HepG2 (cell line): Measurements from ENCODE around the gene SDR42E2. TPM values are rescaled to one million over a fixed set of nuclear protein-coding genes. Genes with fewer than 3 reads are reported as not detected.

ENCODE experiments used
- ADNP ChIP-seq: sonication (generic); formaldehyde crosslinking; IDR thresholded peaks from 2 replicates; pipeline ENCODE4 v1.4.0; 2020; ENCODE audit warnings: missing genetic modification reagents
- EEA1 ChIP-seq: sonication (generic); formaldehyde crosslinking; IDR thresholded peaks from 2 replicates; pipeline ENCODE4 v1.5.1; 2020; ENCODE audit warnings: mild to moderate bottlenecking, missing genetic modification reagents, borderline replicate concordance
- KDM6A ChIP-seq: IDR thresholded peaks from 2 replicates; pipeline ENCODE4 v1.6.1; 2016; ENCODE audit warnings: low read depth
- KLF13 ChIP-seq: sonication (generic); formaldehyde crosslinking; IDR thresholded peaks from 2 replicates; pipeline ENCODE4 v1.4.0; 2020; ENCODE audit warnings: mild to moderate bottlenecking, missing genetic modification reagents
- MEF2D ChIP-seq: sonication (generic); formaldehyde crosslinking; IDR thresholded peaks from 2 replicates; pipeline ENCODE4 v1.5.1; 2020; ENCODE audit warnings: mild to moderate bottlenecking, missing genetic modification reagents
- MTA1 ChIP-seq: sonication (generic); formaldehyde crosslinking; IDR thresholded peaks from 2 replicates; pipeline ENCODE4 v1.4.0; 2020; ENCODE audit warnings: missing genetic modification reagents, mild to moderate bottlenecking, borderline replicate concordance
- RARA ChIP-seq: IDR thresholded peaks from 2 replicates; pipeline ENCODE4 v1.6.1; 2016; ENCODE audit warnings: missing genetic modification reagents, missing compliant biosample characterization
- RELA ChIP-seq: sonication (generic); formaldehyde crosslinking; IDR thresholded peaks from 2 replicates; pipeline ENCODE4 v1.4.0; 2020; ENCODE audit warnings: missing genetic modification reagents
- SRF ChIP-seq: IDR thresholded peaks from 2 replicates; pipeline ENCODE4 v1.6.1; 2011; ENCODE audit warnings: mild to moderate bottlenecking, low read depth, low read length, moderate library complexity
- ZFY ChIP-seq: sonication (generic); formaldehyde crosslinking; IDR thresholded peaks from 2 replicates; pipeline ENCODE4 v1.4.0; 2020; ENCODE audit warnings: missing genetic modification reagents
- ZMYM3 ChIP-seq: sonication (generic); formaldehyde crosslinking; IDR thresholded peaks from 2 replicates; pipeline ENCODE4 v1.5.1; 2020; ENCODE audit warnings: mild to moderate bottlenecking, missing genetic modification reagents
- ZNF510 ChIP-seq: sonication (generic); formaldehyde crosslinking; IDR thresholded peaks from 2 replicates; pipeline ENCODE4 v1.4.0; 2020; ENCODE audit warnings: low read depth, mild to moderate bottlenecking, missing genetic modification reagents
- ZNF570 ChIP-seq: sonication (generic); formaldehyde crosslinking; IDR thresholded peaks from 2 replicates; pipeline ENCODE4 v1.4.0; 2020; ENCODE audit warnings: mild to moderate bottlenecking, missing genetic modification reagents, borderline replicate concordance
- ZNF672 ChIP-seq: sonication (generic); formaldehyde crosslinking; IDR thresholded peaks from 2 replicates; pipeline ENCODE4 v1.8.1; 2022; ENCODE audit warnings: missing genetic modification reagents
- polyA plus RNA-seq, 8 experiments: library from polyadenylated mRNA; depleted of rRNA in 3 of 8; stranded (reverse) in 7 of 8; unstranded in 1 of 8; fragments of >200 nt; fragmentation: Illumina TruSeq in 4 of 8; extraction: Trizol in 4 of 8; gene quantifications; 2 replicates each; pipeline versions ENCODE4 v1.2.1 to v1.2.3, GENCODE V29; 2011 to 2016; ENCODE audit warnings: low read depth in 4 of 8, missing spikeins in 1 of 8, mixed read lengths in 1 of 8; ENCODE audit not compliant: insufficient read depth in 1 of 8
- total RNA-seq, 5 experiments: library from RNA; depleted of rRNA; stranded (reverse); fragments of >200 nt; fragmentation: Illumina TruSeq; extraction: Trizol; gene quantifications; 2 replicates each; pipeline ENCODE4 v1.2.3, GENCODE V29; 2016; ENCODE audit warnings: low read depth in 1 of 5
- TF ChIP-seq, protein P1 (sequence below): sonication (generic); formaldehyde crosslinking; IDR thresholded peaks from 2 replicates; pipeline ENCODE4 v1.8.0; 2022; ENCODE audit warnings: mild to moderate bottlenecking, missing genetic modification reagents; ENCODE audit not compliant: insufficient replicate concordance
- TF ChIP-seq, protein P2 (sequence below): sonication (generic); formaldehyde crosslinking; IDR thresholded peaks from 2 replicates; pipeline ENCODE4 v1.4.0; 2020; ENCODE audit warnings: missing genetic modification reagents, low read depth, mild to moderate bottlenecking, borderline replicate concordance
- TF ChIP-seq, protein P3 (sequence below): sonication (generic); formaldehyde crosslinking; IDR thresholded peaks from 2 replicates; pipeline ENCODE4 v1.4.0; 2020; ENCODE audit warnings: missing genetic modification reagents
- TF ChIP-seq, protein P4 (sequence below): sonication (generic); formaldehyde crosslinking; conservative IDR thresholded peaks from 2 replicates; pipeline ENCODE4 v1.8.0; 2022; ENCODE audit warnings: low read depth, missing genetic modification reagents
- TF ChIP-seq, protein P5 (sequence below): sonication (generic); formaldehyde crosslinking; IDR thresholded peaks from 2 replicates; pipeline ENCODE4 v1.4.0; 2020; ENCODE audit warnings: mild to moderate bottlenecking, missing genetic modification reagents, borderline replicate concordance
- TF ChIP-seq, protein P6 (sequence below): sonication (generic); formaldehyde crosslinking; conservative IDR thresholded peaks from 2 replicates; pipeline ENCODE4 v1.5.0; 2020; ENCODE audit warnings: missing genetic modification reagents

Gene SDR42E2
- total and polyA plus RNA-seq, 2 of the 13 experiments (the other 11 are each of a cell fraction or from before 2014, with no cell fraction given) = 0.05 to 0.11 TPM

DNA sequence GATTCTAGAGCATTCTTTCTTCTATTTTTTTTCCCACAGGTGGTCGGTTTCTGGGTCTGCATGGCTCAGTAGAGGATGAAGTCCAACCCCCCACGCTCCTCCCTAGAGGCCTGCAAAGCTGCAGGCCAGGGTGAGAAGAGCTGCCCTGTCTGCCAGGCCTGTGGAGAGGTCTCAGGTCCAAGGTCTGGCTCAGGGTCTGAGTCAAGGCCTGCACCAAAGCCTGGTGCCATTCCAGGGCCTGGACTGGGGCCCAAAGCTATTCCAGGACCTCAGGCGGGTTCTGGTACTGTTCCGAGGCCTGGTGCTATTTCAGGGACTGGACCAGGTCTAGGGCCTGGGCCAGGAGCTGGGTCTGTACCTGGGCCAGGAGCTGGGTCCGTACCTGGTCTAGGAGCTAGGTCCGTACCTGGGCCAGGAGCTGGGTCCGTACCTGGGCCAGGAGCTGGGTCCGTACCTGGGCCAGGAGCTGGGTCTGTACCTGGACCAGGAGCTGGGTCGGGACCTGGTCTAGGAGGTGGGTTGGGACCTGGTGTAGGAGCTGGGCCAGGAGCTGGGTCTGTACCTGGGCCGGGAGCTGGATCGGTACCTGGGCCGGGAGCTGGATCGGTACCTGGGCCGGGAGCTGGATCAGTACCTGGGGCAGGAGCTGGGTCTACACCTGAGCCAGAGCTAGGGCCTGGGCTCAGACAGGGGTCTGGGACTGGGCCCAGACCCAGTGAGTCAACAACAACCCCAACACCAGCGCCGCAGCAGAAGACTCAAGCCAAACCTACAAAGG lies 3.4 kb downstream of the SDR42E2 start (continued):
- TF ChIP-seq ZMYM3 (CRISPR knock-in tag) (peak; percentile 77), SRF (no peak), ZNF570 (CRISPR knock-in tag) (no peak), ADNP (no peak), KDM6A (CRISPR knock-in tag) (no peak), RARA (CRISPR knock-in tag) (peak; percentile 37; the same call in 1 of the 2 replicates), MEF2D (CRISPR knock-in tag) (no peak), ZFY (CRISPR knock-in tag) (peak; percentile 60), ZNF672 (no peak), EEA1 (CRISPR knock-in tag) (no peak), KLF13 (CRISPR knock-in tag) (no peak), MTA1 (CRISPR knock-in tag) (peak; percentile 52; the same call in 1 of the 2 replicates), RELA (CRISPR knock-in tag) (no peak), ZNF510 (CRISPR knock-in tag) (no peak)
- TF ChIP-seq, protein P1, sequence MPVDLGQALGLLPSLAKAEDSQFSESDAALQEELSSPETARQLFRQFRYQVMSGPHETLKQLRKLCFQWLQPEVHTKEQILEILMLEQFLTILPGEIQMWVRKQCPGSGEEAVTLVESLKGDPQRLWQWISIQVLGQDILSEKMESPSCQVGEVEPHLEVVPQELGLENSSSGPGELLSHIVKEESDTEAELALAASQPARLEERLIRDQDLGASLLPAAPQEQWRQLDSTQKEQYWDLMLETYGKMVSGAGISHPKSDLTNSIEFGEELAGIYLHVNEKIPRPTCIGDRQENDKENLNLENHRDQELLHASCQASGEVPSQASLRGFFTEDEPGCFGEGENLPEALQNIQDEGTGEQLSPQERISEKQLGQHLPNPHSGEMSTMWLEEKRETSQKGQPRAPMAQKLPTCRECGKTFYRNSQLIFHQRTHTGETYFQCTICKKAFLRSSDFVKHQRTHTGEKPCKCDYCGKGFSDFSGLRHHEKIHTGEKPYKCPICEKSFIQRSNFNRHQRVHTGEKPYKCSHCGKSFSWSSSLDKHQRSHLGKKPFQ (CRISPR knock-in tag) = no peak
- TF ChIP-seq, protein P2, sequence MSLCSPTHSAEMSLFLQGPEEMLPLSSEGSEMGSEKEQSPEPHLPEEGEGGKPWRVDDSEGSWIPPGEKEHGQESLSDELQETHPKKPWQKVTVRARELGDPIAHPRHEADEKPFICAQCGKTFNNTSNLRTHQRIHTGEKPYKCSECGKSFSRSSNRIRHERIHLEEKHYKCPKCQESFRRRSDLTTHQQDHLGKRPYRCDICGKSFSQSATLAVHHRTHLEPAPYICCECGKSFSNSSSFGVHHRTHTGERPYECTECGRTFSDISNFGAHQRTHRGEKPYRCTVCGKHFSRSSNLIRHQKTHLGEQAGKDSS (CRISPR knock-in tag) = no peak
- TF ChIP-seq, protein P3, sequence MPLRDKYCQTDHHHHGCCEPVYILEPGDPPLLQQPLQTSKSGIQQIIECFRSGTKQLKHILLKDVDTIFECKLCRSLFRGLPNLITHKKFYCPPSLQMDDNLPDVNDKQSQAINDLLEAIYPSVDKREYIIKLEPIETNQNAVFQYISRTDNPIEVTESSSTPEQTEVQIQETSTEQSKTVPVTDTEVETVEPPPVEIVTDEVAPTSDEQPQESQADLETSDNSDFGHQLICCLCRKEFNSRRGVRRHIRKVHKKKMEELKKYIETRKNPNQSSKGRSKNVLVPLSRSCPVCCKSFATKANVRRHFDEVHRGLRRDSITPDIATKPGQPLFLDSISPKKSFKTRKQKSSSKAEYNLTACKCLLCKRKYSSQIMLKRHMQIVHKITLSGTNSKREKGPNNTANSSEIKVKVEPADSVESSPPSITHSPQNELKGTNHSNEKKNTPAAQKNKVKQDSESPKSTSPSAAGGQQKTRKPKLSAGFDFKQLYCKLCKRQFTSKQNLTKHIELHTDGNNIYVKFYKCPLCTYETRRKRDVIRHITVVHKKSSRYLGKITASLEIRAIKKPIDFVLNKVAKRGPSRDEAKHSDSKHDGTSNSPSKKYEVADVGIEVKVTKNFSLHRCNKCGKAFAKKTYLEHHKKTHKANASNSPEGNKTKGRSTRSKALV (CRISPR knock-in tag) = no peak
- TF ChIP-seq, protein P4, sequence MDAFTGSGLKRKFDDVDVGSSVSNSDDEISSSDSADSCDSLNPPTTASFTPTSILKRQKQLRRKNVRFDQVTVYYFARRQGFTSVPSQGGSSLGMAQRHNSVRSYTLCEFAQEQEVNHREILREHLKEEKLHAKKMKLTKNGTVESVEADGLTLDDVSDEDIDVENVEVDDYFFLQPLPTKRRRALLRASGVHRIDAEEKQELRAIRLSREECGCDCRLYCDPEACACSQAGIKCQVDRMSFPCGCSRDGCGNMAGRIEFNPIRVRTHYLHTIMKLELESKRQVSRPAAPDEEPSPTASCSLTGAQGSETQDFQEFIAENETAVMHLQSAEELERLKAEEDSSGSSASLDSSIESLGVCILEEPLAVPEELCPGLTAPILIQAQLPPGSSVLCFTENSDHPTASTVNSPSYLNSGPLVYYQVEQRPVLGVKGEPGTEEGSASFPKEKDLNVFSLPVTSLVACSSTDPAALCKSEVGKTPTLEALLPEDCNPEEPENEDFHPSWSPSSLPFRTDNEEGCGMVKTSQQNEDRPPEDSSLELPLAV (CRISPR knock-in tag) = no peak
- TF ChIP-seq, protein P5, sequence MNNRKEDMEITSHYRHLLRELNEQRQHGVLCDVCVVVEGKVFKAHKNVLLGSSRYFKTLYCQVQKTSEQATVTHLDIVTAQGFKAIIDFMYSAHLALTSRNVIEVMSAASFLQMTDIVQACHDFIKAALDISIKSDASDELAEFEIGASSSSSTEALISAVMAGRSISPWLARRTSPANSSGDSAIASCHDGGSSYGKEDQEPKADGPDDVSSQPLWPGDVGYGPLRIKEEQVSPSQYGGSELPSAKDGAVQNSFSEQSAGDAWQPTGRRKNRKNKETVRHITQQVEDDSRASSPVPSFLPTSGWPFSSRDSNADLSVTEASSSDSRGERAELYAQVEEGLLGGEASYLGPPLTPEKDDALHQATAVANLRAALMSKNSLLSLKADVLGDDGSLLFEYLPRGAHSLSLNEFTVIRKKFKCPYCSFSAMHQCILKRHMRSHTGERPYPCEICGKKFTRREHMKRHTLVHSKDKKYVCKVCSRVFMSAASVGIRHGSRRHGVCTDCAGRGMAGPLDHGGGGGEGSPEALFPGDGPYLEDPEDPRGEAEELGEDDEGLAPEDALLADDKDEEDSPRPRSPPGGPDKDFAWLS (CRISPR knock-in tag) = no peak
- TF ChIP-seq, protein P6, sequence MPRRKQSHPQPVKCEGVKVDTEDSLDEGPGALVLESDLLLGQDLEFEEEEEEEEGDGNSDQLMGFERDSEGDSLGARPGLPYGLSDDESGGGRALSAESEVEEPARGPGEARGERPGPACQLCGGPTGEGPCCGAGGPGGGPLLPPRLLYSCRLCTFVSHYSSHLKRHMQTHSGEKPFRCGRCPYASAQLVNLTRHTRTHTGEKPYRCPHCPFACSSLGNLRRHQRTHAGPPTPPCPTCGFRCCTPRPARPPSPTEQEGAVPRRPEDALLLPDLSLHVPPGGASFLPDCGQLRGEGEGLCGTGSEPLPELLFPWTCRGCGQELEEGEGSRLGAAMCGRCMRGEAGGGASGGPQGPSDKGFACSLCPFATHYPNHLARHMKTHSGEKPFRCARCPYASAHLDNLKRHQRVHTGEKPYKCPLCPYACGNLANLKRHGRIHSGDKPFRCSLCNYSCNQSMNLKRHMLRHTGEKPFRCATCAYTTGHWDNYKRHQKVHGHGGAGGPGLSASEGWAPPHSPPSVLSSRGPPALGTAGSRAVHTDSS = no peak
